Gastroesophageal sphincter (tissue), 3 donors: ENCODE measurements around the gene IFTAP.

Experiments used
- CTCF ChIP-seq, 4 experiments: fragments of 200-600 bp in 2 of 4; fragments of 450-650 bp in 2 of 4; sonication (generic) in 1 of 4; IDR thresholded peaks; one replicate each; pipeline ENCODE4 v1.5.1; 2017 to 2019; ENCODE audit warnings: antibody characterized with exemption in 4 of 4, mild to moderate bottlenecking in 2 of 4, moderate library complexity in 2 of 4
- EP300 ChIP-seq: sonication (generic); formaldehyde crosslinking; IDR thresholded peaks from one replicate; pipeline ENCODE4 v1.6.1; 2017; ENCODE audit warnings: antibody characterized with exemption, mild to moderate bottlenecking
- POLR2A ChIP-seq, 2 donors: fragments of 450-650 bp; IDR thresholded peaks; one replicate each; pipeline ENCODE4 v1.6.1; 2017; ENCODE audit warnings: antibody characterized with exemption in 2 of 2, mild to moderate bottlenecking in 2 of 2, moderate library complexity in 1 of 2
- POLR2AphosphoS5 ChIP-seq: sonication (generic); formaldehyde crosslinking; IDR thresholded peaks from one replicate; pipeline ENCODE4 v1.6.1; 2017; ENCODE audit warnings: antibody characterized with exemption

GRCh38 chr11:36569095-36569494 lies 25.2 kb upstream of the IFTAP start:
- TF ChIP-seq CTCF (IDR thresholded peaks at IDR 0.05): no peak
- TF ChIP-seq POLR2A (IDR thresholded peaks at IDR 0.05): no peak
- no peak for TF ChIP-seq POLR2AphosphoS5
- TF ChIP-seq EP300: no peak
